ENCODE measurements around the gene USP50.
"Not testable (repeated sequence)": the region's sequence is repeated elsewhere in the genome, so short reads cannot be mapped to it uniquely, and the experiment has no call there.

USP50 gene

DNA sequence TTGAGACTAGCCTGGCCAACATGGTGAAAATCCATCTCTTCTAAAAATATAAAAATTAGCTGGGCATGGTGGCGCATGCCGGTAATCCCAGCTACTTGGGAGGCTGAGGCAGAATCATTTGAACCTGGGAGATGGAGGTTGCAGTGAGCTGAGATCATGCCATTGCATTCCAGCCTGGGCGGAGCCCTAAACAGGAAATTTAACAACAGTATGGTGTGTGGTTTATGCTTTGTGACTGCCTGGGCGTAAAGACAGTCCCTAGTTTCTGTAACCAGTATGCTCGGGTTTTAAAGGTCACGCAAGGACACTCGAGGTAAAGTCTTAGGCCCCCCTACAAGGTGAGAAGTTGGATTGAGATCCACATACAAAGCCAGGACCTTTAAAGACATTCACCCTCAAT, 43.3 kb downstream of the USP50 start:
- no peak for DNase-seq

DNA sequence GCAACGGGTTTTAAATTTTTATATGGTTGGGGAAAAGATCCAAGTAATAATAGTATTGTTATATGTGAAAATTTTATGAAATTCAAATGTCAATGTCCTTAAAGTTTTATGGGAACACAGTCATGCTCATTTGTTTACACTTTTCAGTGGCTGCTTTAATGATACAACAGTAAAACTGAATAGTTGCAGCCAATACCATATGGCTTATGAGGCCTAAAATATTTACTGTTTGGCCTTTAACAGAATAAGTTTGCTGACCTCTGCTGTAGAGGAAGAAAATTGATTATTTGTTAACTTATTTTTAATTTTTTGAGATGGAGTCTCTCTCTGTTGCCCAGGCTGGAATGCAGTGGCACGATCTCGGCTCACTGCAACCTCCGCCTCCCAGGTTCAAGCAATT, 44.7 kb downstream of the USP50 start:
- DNase-seq = no peak

DNA sequence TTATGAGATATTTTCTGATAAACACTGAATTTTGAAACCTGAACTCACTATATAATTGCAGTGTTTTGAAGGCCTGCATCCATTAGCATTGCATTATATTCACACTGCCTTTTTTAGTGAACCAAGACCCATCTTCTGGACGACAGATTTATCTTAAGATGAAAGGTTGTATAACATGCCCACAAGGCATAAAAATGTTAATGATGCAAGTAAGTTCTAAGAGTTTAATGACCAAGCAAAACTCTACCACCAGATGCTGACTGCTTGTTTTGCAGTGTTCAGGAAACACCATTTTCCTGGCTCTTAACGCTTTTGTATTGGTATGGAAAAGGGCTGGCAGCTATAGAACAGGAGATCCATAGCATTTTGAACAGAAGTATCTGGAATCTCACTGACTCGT, 46.1 kb downstream of the USP50 start:
- no peak for DNase-seq

DNA sequence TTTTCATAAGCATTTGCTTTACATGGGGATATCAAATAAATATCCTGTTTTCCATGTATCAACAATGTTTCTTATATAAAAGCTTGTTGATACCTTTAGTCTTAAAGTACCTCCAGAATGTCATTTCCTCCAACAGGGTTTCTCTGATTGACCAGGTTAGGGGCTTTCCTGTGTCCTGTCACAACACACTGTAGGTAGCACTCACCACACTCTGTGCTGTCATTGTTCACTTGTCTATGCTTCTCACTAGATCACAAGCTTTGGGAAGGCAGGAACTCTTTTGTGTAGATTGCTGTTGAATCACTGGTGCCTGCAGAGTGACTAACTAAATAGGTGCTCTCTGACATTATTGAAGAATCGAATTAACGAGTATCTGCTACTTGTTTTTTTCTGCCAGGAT, 49.8 kb downstream of the USP50 start:
- no peak for DNase-seq

DNA sequence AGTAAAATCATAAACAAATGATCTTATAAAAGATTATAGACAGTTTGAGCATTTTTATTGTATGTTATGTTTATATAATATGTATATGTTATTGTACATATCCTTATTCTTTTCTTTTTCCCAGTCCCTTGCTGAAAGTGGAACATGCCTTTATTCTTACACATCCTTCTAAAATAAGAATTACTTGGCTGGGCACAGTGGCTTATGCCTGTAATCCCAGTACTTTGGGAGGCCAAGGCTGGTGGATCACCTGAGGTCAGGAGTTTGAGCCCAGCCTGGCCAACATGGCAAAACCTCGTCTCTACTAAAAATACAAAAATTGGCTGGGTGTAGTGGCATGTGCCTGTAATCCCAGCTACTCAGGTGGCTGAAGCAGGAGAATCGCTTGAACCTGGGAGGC, 51.9 kb downstream of the USP50 start:
- not testable (repeated sequence) for DNase-seq

GRCh38 chr15:50493625-50494024, 52.8 kb downstream of the USP50 start:
- no peak for DNase-seq

- DNase-seq = no peak
These were observed 59.2 kb downstream of the USP50 start for GRCh38 chr15:50487287-50487686.

DNA sequence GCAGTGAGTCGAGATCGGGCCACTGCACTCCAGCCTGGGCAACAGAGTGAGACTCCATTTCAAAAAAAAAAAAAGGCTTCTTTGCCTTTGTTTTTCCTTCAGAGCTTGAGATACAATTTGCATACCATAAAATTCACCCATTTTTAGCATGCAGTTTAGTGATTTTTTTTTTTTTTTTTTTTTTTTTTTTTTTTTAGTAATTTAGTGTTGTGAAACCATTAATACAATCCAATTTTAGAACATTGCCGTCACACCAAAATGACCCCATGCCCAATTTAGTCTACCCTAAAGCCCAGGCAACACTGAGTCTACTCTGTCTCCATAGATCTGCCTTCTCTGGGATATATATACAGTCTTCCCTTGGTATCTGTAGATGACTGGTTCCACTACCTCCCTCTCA, 61.1 kb downstream of the USP50 start:
- no peak for DNase-seq

- DNase-seq = no peak
These were observed 61.7 kb downstream of the USP50 start for GRCh38 chr15:50484781-50485180.

DNA sequence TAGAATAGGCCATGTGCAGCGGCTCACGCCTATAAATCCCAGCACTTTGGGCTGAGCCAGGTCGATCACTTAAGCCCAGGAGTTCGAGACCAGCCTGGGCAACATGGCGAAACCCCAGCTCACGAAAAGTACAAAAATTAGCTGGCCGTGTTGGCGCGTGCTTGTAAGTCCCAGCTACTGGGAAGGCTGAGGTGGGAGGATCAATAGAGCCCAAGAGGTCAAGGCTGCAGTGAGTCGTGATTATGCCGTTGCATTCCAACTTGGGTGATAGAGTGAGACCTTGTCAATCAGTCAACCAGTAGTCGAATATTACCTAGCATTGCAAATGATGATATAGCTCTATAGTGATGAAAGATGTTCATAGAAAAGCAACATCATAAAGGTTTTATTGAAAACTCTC, 70.3 kb downstream of the USP50 start:
- no peak for DNase-seq

GRCh38 chr15:50471072-50471471, 75.4 kb downstream of the USP50 start:
- no peak for DNase-seq

- no peak for DNase-seq
These were observed 82.8 kb downstream of the USP50 start for GRCh38 chr15:50463423-50464358.

- no peak for DNase-seq
These were observed 87.9 kb downstream of the USP50 start for GRCh38 chr15:50458348-50459112.

DNA sequence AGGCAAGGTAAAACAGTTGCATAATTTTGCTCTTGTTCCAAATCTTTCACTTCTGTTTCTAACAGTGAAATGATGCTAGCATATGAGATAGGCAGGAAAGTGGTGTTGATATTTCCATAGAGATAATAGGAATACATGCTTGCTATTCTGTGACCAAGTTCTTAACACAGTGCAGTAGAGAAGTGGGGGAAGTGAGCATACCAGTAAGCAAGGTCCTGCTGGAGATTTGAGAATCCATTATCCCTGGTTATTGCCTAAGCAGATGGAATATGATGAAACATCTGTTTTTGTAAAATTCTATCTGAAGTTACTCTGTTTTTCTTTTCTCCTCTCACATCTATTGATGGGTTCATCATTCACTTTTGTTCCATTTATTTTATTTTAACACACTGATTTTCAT, 93.5 kb downstream of the USP50 start:
- DNase-seq = no peak
